Thyroid gland (tissue), 4 donors: Measurements from ENCODE around the gene MRPS5.

Experiments used
- CTCF ChIP-seq, 6 experiments: fragments of 200-600 bp in 3 of 6; fragments of 450-650 bp in 3 of 6; sonication (generic) in 3 of 6; IDR thresholded peaks; one replicate each; pipeline ENCODE4 v1.5.1; 2016 to 2019; ENCODE audit warnings: antibody characterized with exemption in 6 of 6, mild to moderate bottlenecking in 2 of 6, inconsistent platforms in 1 of 6, moderate library complexity in 1 of 6
- POLR2A ChIP-seq, 2 donors: fragments of 450-650 bp; IDR thresholded peaks; one replicate each; pipeline ENCODE4 v1.6.1; 2017; ENCODE audit warnings: antibody characterized with exemption in 2 of 2, mild to moderate bottlenecking in 2 of 2, moderate library complexity in 1 of 2

DNA sequence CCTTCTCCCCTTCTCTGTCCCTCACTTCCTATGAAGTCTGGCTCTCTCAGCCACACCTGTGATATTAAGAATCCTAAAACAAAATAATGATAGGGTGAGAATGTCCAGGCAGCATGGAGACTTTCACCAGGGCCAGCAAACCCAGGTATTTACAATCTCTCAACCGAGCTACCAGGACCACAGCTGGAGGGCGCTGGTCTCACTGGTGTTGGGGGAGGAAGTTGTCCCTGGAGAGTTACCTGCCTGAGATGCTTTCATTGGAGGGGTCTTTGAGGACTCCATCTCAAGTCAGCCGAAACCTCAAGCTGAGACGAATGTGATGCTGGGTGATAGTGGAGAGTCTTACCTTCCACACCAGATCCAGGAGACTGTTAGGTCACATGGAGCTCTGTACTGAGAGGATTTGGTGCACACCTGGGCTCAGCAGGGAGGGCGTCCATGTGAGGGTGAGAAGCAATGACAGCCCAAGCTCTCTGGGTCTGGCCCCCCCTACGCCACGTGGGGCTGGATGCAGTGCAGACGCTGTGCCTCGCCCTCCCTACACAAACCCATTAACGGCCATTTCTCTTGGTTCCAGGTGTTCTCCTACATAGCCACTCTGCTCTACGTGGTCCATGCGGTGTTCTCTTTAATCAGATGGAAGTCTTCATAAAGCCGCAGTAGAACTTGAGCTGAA, 68.7 kb downstream of the MRPS5 start:
- no peak for TF ChIP-seq CTCF (IDR thresholded peaks at IDR 0.05)
- TF ChIP-seq POLR2A (IDR thresholded peaks at IDR 0.05): no peak
